CD1c-positive myeloid dendritic cell (primary cell): ENCODE measurements around the gene COCH.
"Not testable (repeated sequence)": the region's sequence is repeated elsewhere in the genome, so short reads cannot be mapped to it uniquely, and the experiment has no call there.

Experiments
- DNase-seq: peaks from one replicate; pipeline ENCODE4 v3.0.0-alpha.2; 2016; ENCODE audit errors: extremely low spot score

COCH gene

GRCh38 chr14:30925254-30925653 is 50.9 kb downstream of the COCH start:
- DNase-seq, result no peak

DNA sequence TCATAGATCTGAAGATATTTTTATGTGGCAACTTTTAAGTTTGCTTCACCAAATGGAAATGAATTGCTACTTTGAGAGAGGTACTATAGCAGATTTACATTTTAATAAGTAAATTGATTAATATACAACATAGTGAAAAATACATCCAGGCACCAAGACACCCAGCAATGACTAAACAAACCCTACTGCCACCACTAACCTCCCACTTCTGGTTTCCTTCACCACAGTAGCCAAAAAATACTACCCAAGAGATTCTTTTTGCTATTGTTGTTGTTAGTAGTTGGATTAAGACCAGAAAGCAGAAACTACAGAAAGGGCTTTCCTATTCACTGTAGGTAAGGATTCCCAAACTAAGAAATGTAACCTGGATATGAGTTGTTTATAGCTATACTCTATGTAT is 54.1 kb downstream of the COCH start:
- no peak for DNase-seq

DNA sequence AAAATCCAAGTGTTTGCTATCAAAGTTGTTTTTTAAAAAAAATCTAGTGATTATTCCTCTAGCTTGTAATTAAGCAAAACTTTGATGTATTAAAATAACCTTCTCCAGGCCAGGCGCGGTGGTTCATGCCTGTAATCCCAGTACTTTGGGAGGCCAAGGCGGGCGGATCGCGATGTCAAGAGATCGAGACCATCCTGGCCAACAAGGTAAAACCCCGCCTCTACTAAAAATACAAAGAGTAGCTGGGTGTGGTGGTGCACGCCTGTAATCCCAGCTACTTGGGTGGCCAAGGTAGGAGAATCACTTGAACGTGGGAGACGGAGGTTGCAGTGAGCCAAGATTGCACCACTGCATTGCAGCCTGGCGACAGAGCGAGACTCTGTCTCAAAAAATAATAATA is 59.6 kb downstream of the COCH start:
- DNase-seq, result not testable (repeated sequence)

GRCh38 chr14:30935445-30935844 is 61.1 kb downstream of the COCH start:
- no peak for DNase-seq

DNA sequence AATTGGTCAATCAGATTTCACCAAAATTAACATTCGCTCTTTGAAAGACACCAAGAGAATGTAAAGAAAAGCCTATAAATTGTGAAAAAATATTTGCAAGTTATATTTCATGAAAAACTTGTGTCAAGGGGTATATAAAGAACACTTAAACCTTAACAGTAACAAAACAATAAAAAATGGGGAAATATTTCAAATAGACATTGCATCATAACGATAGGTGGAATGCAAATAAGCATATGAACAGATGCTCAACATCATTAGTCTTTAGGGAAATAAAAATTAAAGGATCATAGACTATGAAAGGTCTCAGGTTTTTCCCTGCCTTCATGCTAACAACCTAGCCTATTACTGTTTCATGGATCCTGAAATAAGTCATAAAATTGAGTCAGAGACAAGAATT is 64.3 kb downstream of the COCH start:
- DNase-seq, result no peak
